HepG2 (cell line): ENCODE data around the gene NRSN2. TPM values are rescaled to one million over a fixed set of nuclear protein-coding genes. Genes with fewer than 3 reads are reported as not detected.

Experiments
- FUBP1 ChIP-seq: sonication (generic); formaldehyde crosslinking; IDR thresholded peaks from 2 replicates; pipeline ENCODE4 v1.5.1; 2020; ENCODE audit warnings: missing genetic modification reagents, mild to moderate bottlenecking, borderline replicate concordance
- PHF5A ChIP-seq: IDR thresholded peaks from one replicate; pipeline ENCODE4 v1.6.1; 2018; ENCODE audit warnings: low read depth, missing genetic modification reagents; ENCODE audit not compliant: unreplicated experiment
- TEAD3 ChIP-seq: optimal IDR thresholded peaks from 2 replicates; pipeline ENCODE3; 2016; ENCODE audit warnings: borderline replicate concordance
- TIGD3 ChIP-seq: sonication (generic); formaldehyde crosslinking; IDR thresholded peaks from 2 replicates; pipeline ENCODE4 v1.5.1; 2020; ENCODE audit warnings: mild to moderate bottlenecking, missing genetic modification reagents, borderline replicate concordance
- ZBTB40 ChIP-seq, 2 experiments: fragments of 450-650 bp in 1 of 2; sonication (generic) in 1 of 2; formaldehyde crosslinking in 1 of 2; IDR thresholded peaks; 2 replicates each; pipeline versions ENCODE4 v1.6.1 to v1.8.0; 2016 to 2022; ENCODE audit warnings: antibody characterized with exemption in 1 of 2, mild to moderate bottlenecking in 1 of 2, missing genetic modification reagents in 1 of 2
- ZNF282 ChIP-seq: fragments of 450-650 bp; IDR thresholded peaks from 2 replicates; pipeline ENCODE4 v1.6.1; 2018; ENCODE audit not compliant: partially characterized antibody
- ZNF441 ChIP-seq: sonication (generic); formaldehyde crosslinking; IDR thresholded peaks from 2 replicates; pipeline ENCODE4 v1.7.0; 2021; ENCODE audit warnings: missing genetic modification reagents, borderline replicate concordance
- ZNF513 ChIP-seq: sonication (generic); formaldehyde crosslinking; conservative IDR thresholded peaks from 2 replicates; pipeline ENCODE4 v1.5.0; 2020; ENCODE audit warnings: missing genetic modification reagents
- polyA plus RNA-seq, 8 experiments: library from polyadenylated mRNA; depleted of rRNA in 3 of 8; stranded (reverse) in 7 of 8; unstranded in 1 of 8; fragments of >200 nt; fragmentation: Illumina TruSeq in 4 of 8; extraction: Trizol in 4 of 8; gene quantifications; 2 replicates each; pipeline versions ENCODE4 v1.2.1 to v1.2.3, GENCODE V29; 2011 to 2016; ENCODE audit warnings: low read depth in 4 of 8, missing spikeins in 1 of 8, mixed read lengths in 1 of 8; ENCODE audit not compliant: insufficient read depth in 1 of 8
- total RNA-seq, 5 experiments: library from RNA; depleted of rRNA; stranded (reverse); fragments of >200 nt; fragmentation: Illumina TruSeq; extraction: Trizol; gene quantifications; 2 replicates each; pipeline ENCODE4 v1.2.3, GENCODE V29; 2016; ENCODE audit warnings: low read depth in 1 of 5

NRSN2 gene
- total and polyA plus RNA-seq, 2 of the 13 experiments (the other 11 are each of a cell fraction or from before 2014, with no cell fraction given), result 32.3 to 49.4 TPM

GRCh38 chr20:402898-403581 lies 56.1 kb downstream of the NRSN2 start (continued):
- no peak for TF ChIP-seq TEAD3
- no peak for TF ChIP-seq TIGD3 (CRISPR knock-in tag)
- no peak for TF ChIP-seq ZNF282
- TF ChIP-seq ZBTB40 (IDR thresholded peaks at IDR 0.05), result no peak
- no peak for TF ChIP-seq ZBTB40 (CRISPR knock-in tag; IDR thresholded peaks at IDR 0.05)
- TF ChIP-seq ZNF441 (CRISPR knock-in tag), result no peak
- no peak for TF ChIP-seq FUBP1
- TF ChIP-seq PHF5A (CRISPR knock-in tag), result no peak
- TF ChIP-seq ZNF513 (CRISPR knock-in tag), result no peak
